OCI-LY7 (cell line): ENCODE data around the gene SIK3.

ENCODE experiments used
- CTCF ChIP-seq: fragments of 200-600 bp; sonication (generic); conservative IDR thresholded peaks from 2 replicates; pipeline ENCODE4 v1.5.1; 2014; ENCODE audit warnings: mild to moderate bottlenecking, antibody characterized with exemption, low read length, moderate library complexity, mixed read lengths
- EZH2phosphoT487 ChIP-seq: fragments of 200-600 bp; sonication (generic); IDR thresholded peaks from 2 replicates; pipeline ENCODE4 v1.6.1; 2018; ENCODE audit warnings: low read depth, borderline replicate concordance, mild to moderate bottlenecking, mixed run types, antibody characterized with exemption, low read length, moderate library complexity, mixed read lengths

GRCh38 chr11:116808262-116809175, 289.7 kb downstream of the SIK3 start:
- TF ChIP-seq CTCF (no peak), EZH2phosphoT487 (no peak)
